DOHH2 (cell line): ENCODE data around the gene PRUNE1.
A peak's percentile ranks its signal among the peaks of the same experiment; 100 is the strongest.

ENCODE experiments used
- H3F3A ChIP-seq: fragments of 200-600 bp; sonication (generic), shearing (Covaris generic); 2 replicates; pipeline ENCODE4 v1.6.0; 2016; ENCODE audit warnings: antibody characterized with exemption, mild to moderate bottlenecking; ENCODE audit not compliant: control insufficient read depth, insufficient read depth
- H3K27ac ChIP-seq: fragments of 200-600 bp; sonication (generic); 2 replicates; pipeline ENCODE4 v1.5.1; 2014; ENCODE audit warnings: low read depth, mild to moderate bottlenecking, low read length, moderate library complexity
- H3K27me3 ChIP-seq: fragments of 200-600 bp; sonication (generic); 2 replicates; pipeline ENCODE4 v1.6.1; 2014; ENCODE audit warnings: mild to moderate bottlenecking, low read length, mixed read lengths; ENCODE audit not compliant: control insufficient read depth
- H3K36me3 ChIP-seq: fragments of 200-600 bp; sonication (generic); 2 replicates; pipeline ENCODE4 v1.6.1; 2014; ENCODE audit warnings: mild to moderate bottlenecking, low read length, moderate library complexity, mixed read lengths; ENCODE audit not compliant: control insufficient read depth
- H3K4me1 ChIP-seq: fragments of 200-600 bp; sonication (generic); 2 replicates; pipeline ENCODE4 v1.6.1; 2014; ENCODE audit warnings: mild to moderate bottlenecking, low read length, mixed read lengths; ENCODE audit not compliant: control insufficient read depth
- H3K4me2 ChIP-seq: fragments of 200-600 bp; sonication (generic); 2 replicates; pipeline ENCODE4 v1.6.0; 2014; ENCODE audit warnings: mild to moderate bottlenecking, low read length, moderate library complexity
- H3K4me3 ChIP-seq: fragments of 200-600 bp; sonication (generic); 2 replicates; pipeline ENCODE4 v1.5.1; 2014; ENCODE audit warnings: mild to moderate bottlenecking, low read length, mixed read lengths
- H3K79me2 ChIP-seq: fragments of 200-600 bp; sonication (generic); 2 replicates; pipeline ENCODE4 v1.6.1; 2014; ENCODE audit warnings: mild to moderate bottlenecking, low read length, mixed read lengths; ENCODE audit not compliant: control insufficient read depth
- H3K9me2 ChIP-seq: fragments of 200-600 bp; sonication (generic); replicated peaks from 2 replicates; pipeline ENCODE4 v1.6.1; 2014; ENCODE audit warnings: mild to moderate bottlenecking, low read length, mixed read lengths; ENCODE audit not compliant: control insufficient read depth
- H3K9me3 ChIP-seq: fragments of 200-600 bp; sonication (generic); 2 replicates; pipeline ENCODE4 v1.6.1; 2014; ENCODE audit warnings: antibody characterized with exemption, low read length, mixed read lengths; ENCODE audit not compliant: control insufficient read depth, insufficient read depth
- H4K20me1 ChIP-seq: fragments of 200-600 bp; sonication (generic); 2 replicates; pipeline ENCODE4 v1.6.0; 2014; ENCODE audit warnings: low read depth, mild to moderate bottlenecking, antibody characterized with exemption, low read length, moderate library complexity; ENCODE audit not compliant: control insufficient read depth, insufficient read depth
- CTCF ChIP-seq: fragments of 200-600 bp; sonication (generic); IDR thresholded peaks from one replicate; pipeline ENCODE4 v1.5.1; 2014; ENCODE audit warnings: antibody characterized with exemption, mild to moderate bottlenecking, low read depth, low read length; ENCODE audit not compliant: poor library complexity, severe bottlenecking
- EZH2phosphoT487 ChIP-seq: fragments of 200-600 bp; sonication (generic); IDR thresholded peaks from 2 replicates; pipeline ENCODE4 v1.6.1; 2017; ENCODE audit warnings: borderline replicate concordance, mild to moderate bottlenecking, antibody characterized with exemption, low read length, moderate library complexity, mixed read lengths

PRUNE1 gene

GRCh38 chr1:151048645-151049032, 40.4 kb downstream of the PRUNE1 start:
- H3K27me3 ChIP-seq: no peaks in the 10 kb centered on the region
- no peak overlapping the region for H3K27ac ChIP-seq
- H3K4me3 ChIP-seq: peak overlapping the region; percentile 87
- H3K36me3 ChIP-seq: peaks cover 31% of the 10 kb centered on the region
- TF ChIP-seq CTCF (no peak), EZH2phosphoT487 (no peak)
- H3K79me2 ChIP-seq: no peaks in the 10 kb centered on the region
- H4K20me1 ChIP-seq: peaks cover 2% of the 10 kb centered on the region; the same call in 1 of the 2 replicates
- H3K4me2 ChIP-seq: peak overlapping the region; percentile 92
- no peaks in the 10 kb centered on the region for H3K9me2 ChIP-seq
- H3K9me3 ChIP-seq: no peaks in the 10 kb centered on the region
- H3F3A ChIP-seq: peaks cover 38% of the 10 kb centered on the region
- H3K4me1 ChIP-seq: peaks cover 17% of the 10 kb centered on the region

- no peak overlapping the region for H3K4me3 ChIP-seq
- peaks cover 40% of the 10 kb centered on the region for H3K36me3 ChIP-seq
- no peak for TF ChIP-seq EZH2phosphoT487
- no peak for TF ChIP-seq CTCF
- H3K9me2 ChIP-seq: no peaks in the 10 kb centered on the region
- H4K20me1 ChIP-seq: peaks cover 2% of the 10 kb centered on the region; the same call in 1 of the 2 replicates
- no peaks in the 10 kb centered on the region for H3K79me2 ChIP-seq
- H3K4me1 ChIP-seq: peaks cover 17% of the 10 kb centered on the region
- no peak overlapping the region for H3K4me2 ChIP-seq
- H3K27ac ChIP-seq: no peak overlapping the region
- peaks cover 38% of the 10 kb centered on the region for H3F3A ChIP-seq
- no peaks in the 10 kb centered on the region for H3K9me3 ChIP-seq
- H3K27me3 ChIP-seq: no peaks in the 10 kb centered on the region
These were observed 41.2 kb downstream of the PRUNE1 start for GRCh38 chr1:151049458-151049857.

- Histone ChIP-seq H3K79me2 (no peaks in the 10 kb centered on the region), H3K27ac (no peak overlapping the region), H3K4me3 (no peak overlapping the region), H3K27me3 (no peaks in the 10 kb centered on the region), H3K4me2 (no peak overlapping the region), H3K4me1 (peaks cover 17% of the 10 kb centered on the region), H3K36me3 (peaks cover 47% of the 10 kb centered on the region), H3K9me2 (no peaks in the 10 kb centered on the region), H3K9me3 (no peaks in the 10 kb centered on the region), H4K20me1 (peaks cover 2% of the 10 kb centered on the region; the same call in 1 of the 2 replicates), H3F3A (peaks cover 40% of the 10 kb centered on the region)
- TF ChIP-seq EZH2phosphoT487: no peak
- TF ChIP-seq CTCF: no peak
These were observed 41.9 kb downstream of the PRUNE1 start for GRCh38 chr1:151050051-151050688.
